ENCODE measurements around the gene ZBED1.
"Not testable (repeated sequence)": the region's sequence is repeated elsewhere in the genome, so short reads cannot be mapped to it uniquely, and the experiment has no call there.

The ZBED1 gene

GRCh38 chrX:2519638-2520037 is 18.9 kb upstream of the ZBED1 start:
- DNase-seq (ENCODE audit: low spot score) = not testable (repeated sequence)

DNA sequence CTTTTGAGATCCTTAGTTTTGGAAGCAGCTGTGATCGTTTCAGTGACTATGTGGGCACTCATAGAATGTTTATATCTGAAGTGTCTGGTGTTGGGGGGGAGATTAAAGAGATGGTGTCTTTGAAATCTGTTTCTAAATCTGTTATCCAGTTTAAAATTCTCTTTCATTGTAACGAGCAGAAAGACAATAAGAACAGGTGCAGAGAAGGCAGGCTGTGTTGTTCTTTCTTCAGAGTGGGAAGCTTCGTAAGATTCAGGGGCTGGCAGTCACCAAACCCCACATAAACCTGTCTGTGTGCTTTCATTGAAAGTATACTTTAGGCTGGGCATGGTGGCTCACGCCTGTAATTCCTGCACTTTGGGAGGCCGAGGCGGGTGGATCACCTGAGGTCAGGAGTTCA is 16.3 kb upstream of the ZBED1 start:
- DNase-seq (ENCODE audit: low spot score) = no peak

DNA sequence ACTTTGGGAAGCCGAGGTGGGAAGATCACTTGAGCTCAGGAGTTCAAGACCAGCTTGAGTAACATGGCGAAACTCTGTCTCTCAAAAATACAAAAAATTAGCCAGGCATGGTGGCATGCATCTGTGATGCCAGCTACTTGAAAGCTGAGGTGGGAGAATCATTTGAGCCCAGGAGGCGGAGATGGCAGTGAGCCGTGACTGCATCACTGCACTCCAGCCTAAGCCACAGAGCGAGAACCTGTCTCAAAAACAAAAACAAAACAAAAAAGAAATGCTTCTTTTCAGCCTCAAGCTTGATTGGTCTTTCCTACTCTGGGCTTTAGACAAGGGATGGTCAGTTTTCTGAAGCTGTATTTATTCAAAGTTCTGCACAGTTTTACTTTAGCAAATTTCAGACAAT is 15.8 kb upstream of the ZBED1 start:
- DNase-seq (ENCODE audit: low spot score) = no peak

- DNase-seq (ENCODE audit: low spot score) = no peak
Measured at GRCh38 chrX:2514131-2514530, 13.4 kb upstream of the ZBED1 start.

GRCh38 chrX:2513121-2513664 is 12.4 kb upstream of the ZBED1 start:
- no peak for DNase-seq (ENCODE audit: low spot score)

- no peak for DNase-seq (ENCODE audit: low spot score)
Measured at GRCh38 chrX:2512501-2512900, 11.7 kb upstream of the ZBED1 start.

GRCh38 chrX:2511326-2511725 is 10.6 kb upstream of the ZBED1 start:
- no peak for DNase-seq (ENCODE audit: low spot score)

- DNase-seq (ENCODE audit: low spot score) = no peak
Measured at GRCh38 chrX:2508648-2509335, 8.0 kb upstream of the ZBED1 start.

GRCh38 chrX:2507904-2508627 is 7.3 kb upstream of the ZBED1 start:
- DNase-seq (ENCODE audit: low spot score) = no peak

GRCh38 chrX:2507196-2507595 is 6.4 kb upstream of the ZBED1 start:
- DNase-seq (ENCODE audit: low spot score) = no peak

- not testable (repeated sequence) for DNase-seq (ENCODE audit: low spot score)
Measured at GRCh38 chrX:2505341-2505740, 4.6 kb upstream of the ZBED1 start.

DNA sequence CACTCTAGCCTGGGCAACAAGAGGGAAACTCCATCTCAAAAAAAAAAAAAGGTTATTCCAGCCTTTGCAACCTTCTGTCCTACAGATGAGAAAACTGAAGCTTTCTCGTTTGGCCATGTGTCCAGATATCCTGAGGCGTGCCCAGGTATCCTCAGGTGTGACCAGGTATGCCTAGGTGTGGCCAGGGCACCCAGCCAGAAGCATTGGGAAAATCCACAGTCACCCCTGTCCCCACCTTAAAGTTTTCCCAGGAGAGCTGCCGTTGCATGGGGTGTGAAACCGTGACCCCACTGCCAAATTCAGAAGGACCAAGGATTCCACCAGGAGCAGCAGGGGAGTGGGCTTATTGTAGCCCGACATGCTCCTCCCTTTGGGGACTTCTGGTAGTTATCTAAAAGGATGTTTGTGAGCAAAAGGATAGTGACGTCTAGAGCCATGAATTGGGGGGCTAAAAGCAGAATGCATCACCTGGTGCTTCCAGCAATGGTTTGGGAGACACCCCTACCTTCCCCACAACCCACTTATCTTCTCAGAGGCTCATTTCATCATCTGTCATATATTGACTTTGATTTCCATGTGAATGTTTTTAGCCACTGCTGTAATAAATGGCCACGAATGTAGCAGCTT is 4.0 kb upstream of the ZBED1 start:
- DNase-seq (ENCODE audit: low spot score) = no peak

- DNase-seq (ENCODE audit: low spot score) = no peak
Measured at GRCh38 chrX:2503591-2504500, 3.1 kb upstream of the ZBED1 start.

GRCh38 chrX:2502668-2503519 is 2.1 kb upstream of the ZBED1 start:
- no peak for DNase-seq (ENCODE audit: low spot score)

DNA sequence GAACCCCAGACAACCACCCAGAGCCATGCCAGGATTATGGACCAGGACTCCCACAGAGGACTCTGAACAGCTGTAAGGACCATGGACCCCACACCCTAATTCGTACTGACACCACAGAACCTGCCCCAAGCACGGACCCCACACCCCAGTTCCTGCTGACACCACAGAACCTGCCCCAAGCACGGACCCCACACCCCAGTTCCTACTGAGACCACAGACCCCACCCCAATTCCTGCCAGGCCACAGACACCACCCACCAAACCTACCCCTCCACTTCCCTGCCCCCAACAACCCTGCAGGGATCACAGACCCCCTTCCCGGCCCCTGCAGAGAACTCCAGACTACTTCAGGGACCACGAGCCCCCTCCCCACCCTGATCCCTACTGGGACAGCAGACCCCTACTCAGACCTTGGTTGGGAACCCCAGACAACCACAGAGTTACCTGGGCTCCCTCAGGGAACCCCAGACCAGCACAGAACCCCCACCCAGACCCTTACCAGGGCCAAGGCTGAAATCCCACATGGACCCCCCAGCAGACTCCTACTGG is 1.4 kb upstream of the ZBED1 start:
- DNase-seq (ENCODE audit: low spot score) = no peak

GRCh38 chrX:2501559-2502102 is 855 bp upstream of the ZBED1 start:
- no peak for DNase-seq (ENCODE audit: low spot score)

DNA sequence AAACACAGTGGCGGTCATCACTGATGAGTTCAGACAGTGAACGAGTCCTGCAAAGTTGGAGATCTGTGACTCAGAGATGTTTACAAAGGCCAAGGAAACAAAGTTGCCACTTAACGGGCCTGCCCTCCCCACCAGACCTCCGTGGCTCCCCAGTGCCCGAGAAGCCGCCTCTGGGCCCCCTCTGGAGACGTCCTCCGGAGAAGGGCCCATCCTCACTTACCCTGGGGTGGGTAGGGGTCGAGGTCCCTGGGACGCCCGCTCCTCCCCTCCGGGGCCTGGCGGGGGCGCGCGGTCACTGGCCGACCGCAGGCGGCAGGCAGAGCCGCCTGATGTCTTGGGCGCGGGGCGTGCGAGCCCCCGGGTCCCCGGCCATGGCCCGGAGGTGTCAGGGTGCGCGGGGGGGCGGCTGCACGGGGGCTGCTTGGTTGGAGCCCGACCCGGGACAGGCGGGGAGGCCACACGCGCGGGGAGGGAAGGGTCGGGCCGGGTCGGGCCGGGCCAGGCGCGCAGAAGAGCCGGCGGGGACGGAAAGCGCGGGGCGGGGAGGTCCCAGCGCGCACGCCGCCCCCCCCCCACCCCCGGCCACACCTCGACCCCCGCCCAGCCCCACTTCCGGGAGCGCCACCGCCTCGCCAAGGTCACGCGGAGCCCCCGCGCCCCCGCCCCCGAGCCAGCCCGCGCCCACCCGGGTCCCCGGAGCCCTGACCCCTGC is 529 bp downstream of the ZBED1 start:
- no peak for DNase-seq (ENCODE audit: low spot score)

GRCh38 chrX:2499507-2499906 is 1.3 kb downstream of the ZBED1 start:
- no peak for DNase-seq (ENCODE audit: low spot score)

GRCh38 chrX:2498781-2499302 is 1.9 kb downstream of the ZBED1 start:
- peak; percentile 43 for DNase-seq (ENCODE audit: low spot score)
